UCSD-AML1 (cell line): Measurements from ENCODE around the gene COL6A3.
"Not testable (repeated sequence)": the region's sequence is repeated elsewhere in the genome, so short reads cannot be mapped to it uniquely, and the experiment has no call there.

Source experiments
- DNase-seq: peaks from one replicate; lab custom pipeline; 2025; ENCODE audit not compliant: unreplicated experiment; lab: John Stamatoyannopoulos, UW

COL6A3 gene

GRCh38 chr2:237412988-237413776 is 782 bp downstream of the COL6A3 start:
- no peak for DNase-seq

DNA sequence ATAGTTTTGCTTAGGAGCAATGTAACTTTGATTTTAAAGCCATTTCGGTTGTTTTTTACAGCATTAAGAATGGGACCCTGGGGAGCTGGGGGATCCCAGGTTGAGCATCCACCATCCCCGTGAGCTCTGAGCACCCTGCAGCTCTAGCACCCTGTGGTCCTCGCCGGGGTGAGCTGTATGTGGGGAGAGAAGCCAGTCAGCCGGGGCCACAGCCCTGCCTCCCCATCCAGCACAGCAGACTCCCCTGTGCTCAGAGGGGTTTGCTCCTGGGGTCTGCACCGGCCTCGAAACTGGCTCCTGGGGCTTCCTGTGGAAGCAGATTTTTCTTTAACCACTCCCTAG is 1.3 kb downstream of the COL6A3 start:
- DNase-seq: no peak

DNA sequence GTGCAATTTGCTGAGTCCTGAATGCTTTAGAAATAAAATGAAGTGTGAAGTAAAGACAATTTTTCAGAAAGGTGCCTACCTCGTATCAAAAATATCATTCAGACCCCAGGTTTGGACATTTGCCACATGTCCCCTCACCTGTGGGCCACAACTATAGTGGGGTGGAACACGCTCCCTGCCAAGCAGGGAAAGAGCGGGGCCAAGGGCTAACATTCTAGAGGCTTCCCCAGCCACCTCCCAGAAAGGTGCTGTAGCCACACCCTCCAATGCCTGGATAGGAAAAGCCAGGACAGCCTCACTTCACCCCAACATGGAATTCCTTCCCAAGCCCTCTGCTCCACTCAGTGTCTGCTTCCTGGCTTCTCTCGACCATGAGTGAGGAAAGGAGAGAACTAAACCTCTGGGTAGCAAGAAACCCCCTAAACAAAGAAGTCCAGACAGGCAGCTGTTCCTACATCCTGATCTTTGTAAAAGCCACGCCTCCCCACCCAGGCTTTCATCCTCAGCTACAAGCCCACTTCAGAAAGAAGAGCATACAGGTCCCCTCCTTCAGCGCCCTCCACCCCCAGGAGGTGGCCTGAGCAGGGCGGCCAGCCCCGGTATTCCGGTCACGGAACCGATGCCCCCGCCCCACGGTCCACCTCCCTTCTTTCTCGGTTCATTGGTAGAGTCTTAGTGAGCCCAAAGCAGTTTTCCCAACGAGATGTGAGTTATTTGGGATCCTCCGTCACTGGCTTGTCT is 2.1 kb downstream of the COL6A3 start:
- no peak for DNase-seq

GRCh38 chr2:237411092-237411601 is 2.8 kb downstream of the COL6A3 start:
- DNase-seq: no peak

DNA sequence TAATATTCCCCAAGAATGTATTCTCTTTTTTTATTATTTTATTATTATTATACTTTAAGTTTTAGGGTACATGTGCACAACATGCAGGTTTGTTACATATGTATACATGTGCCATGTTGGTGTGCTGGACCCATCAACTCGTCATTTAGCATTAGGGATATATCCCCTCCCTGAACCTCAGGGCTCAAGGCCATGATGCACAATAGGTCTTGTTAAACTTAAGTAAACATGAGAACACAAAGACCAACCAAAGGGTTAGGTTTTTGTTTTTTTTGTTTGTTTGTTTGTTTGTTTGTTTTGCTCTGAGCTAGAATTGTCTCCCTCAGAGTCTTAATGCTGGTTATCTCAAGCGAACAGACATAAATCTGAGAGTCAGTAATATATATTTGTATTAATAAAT is 4.7 kb downstream of the COL6A3 start:
- DNase-seq: not testable (repeated sequence)

DNA sequence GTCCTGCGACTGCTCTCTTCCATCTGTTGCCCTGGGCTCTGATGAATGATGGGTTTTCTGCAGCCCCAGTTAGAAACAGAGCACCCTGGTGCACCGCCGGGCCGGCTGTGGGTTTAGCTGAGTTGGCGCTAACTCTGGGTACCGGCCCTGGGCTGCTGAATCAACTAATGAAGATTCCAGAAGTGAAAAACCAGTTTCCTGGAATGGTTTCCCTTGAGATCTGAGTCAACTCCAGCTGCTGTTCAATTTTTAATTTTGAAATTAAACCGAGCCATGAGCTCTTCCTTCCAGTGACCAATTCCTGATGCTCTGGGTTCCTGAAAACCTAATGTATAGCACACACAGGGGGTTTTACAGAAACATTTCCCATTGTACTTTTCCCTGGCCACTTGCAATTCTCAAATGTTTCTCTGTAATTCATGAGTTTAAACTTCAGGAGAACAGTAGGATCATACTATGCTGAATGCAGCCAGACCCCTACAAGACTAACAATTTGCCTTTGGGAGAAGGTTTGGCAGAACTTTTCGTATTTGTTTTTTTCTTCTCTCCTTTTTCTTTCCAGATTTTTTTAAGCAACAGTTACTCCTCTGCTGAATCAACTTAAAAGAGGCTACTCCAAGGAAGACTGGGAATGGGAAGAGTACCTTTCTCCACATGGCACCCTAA is 5.5 kb downstream of the COL6A3 start:
- DNase-seq: no peak

GRCh38 chr2:237407700-237408099 is 6.3 kb downstream of the COL6A3 start:
- DNase-seq: no peak

GRCh38 chr2:237406371-237406895 is 7.5 kb downstream of the COL6A3 start:
- no peak for DNase-seq

- DNase-seq: no peak
Observed at GRCh38 chr2:237405605-237406004, 8.4 kb downstream of the COL6A3 start.

- DNase-seq: no peak
Observed at GRCh38 chr2:237405006-237405559, 8.9 kb downstream of the COL6A3 start.

GRCh38 chr2:237404413-237404812 is 9.6 kb downstream of the COL6A3 start:
- no peak for DNase-seq

DNA sequence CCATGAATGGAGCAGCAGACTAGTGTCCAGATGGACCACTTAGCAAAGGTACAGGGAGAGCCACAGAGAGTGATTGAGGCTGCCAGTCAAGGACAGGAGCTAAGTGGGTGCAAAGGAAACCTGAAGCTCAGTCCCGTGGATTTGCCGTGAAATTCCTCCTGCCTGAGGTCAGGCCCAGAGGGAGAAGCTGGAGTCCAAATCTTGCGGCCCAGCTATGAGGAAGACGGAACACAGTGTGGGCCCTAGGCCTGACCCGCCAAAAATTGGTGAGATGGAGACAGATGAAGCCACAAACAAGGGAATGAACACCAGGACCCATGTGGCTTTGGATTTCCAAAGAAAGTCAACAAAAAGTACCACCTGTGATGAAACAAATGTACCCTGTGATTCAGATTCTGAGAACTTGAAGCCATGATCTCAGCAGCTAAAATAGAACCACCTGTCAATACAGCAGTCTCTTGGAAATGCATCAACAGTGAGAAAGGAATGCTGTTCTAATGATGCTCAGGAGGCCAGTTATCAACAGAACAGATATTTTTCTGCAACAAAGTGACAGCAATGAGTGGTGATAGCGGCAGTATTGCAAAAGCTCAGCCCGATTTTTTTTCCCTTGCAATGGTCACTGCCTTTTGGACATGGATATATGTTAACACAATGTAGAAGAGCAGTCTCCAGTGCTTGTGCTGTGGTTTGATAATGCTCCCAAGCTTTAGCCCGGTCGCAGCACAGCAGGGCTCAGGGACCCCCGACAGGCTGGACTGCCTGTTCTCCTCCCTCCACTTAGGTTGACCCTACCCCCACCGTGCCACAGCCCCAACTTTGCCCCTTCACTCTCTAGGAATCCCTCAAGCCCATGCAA is 10.7 kb downstream of the COL6A3 start:
- no peak for DNase-seq

DNA sequence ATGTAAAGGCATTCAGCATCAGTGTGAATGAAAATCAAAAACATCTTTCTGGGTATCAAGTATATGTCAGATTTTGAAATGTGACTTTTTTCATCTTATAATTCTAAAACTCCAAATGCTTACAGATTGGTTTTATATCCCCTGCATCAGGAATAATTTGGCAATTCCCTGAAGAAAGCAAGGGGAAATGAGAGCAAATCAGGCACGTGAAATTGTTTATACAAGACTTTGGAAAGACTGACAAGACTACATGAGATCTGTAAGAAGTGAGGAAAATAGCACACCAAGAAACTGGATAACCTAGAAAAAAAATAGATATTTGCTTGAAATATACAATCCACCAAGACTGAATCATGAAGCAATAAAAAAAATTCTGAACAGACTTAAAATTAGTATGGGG is 13.8 kb downstream of the COL6A3 start:
- DNase-seq: no peak

DNA sequence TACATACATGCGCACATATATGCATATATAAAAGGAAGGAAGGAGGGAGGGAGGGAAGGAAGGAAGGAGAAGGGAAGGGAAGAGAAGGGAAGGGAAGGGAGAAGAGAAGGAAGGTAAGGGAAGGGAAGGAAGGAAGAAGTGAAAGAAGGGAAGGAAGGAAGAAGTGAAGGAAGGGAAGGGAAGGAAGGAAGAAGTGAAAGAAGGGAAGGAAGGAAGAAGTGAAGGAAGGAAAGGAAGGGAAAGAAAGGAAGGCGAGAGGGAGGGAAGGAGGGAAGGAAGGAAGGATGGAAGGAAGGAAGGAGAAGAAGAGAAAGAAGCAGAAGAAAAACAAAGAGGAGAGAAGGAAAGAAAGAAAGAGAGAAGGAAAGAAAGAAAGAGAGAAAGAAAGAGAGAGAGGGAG is 16.9 kb downstream of the COL6A3 start:
- no peak for DNase-seq

DNA sequence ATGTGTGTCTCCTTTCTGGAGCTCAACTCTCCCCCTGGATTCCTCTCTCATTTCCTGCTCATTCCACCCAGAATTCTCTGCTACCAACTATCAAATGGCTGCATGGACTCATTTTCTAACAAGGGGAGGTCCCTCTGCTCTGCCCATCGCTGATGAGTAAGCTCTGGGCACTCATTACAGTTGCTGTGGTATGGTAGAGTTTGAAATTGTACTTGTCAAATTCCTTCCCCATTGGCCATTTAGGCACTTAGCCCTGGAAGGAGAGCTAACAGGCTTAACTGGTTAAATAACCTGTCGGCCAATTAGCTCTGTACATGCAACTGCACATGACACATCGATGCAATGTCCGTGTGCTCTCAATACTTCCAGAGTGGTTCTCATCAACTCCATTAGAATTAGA is 20.4 kb downstream of the COL6A3 start:
- no peak for DNase-seq

DNA sequence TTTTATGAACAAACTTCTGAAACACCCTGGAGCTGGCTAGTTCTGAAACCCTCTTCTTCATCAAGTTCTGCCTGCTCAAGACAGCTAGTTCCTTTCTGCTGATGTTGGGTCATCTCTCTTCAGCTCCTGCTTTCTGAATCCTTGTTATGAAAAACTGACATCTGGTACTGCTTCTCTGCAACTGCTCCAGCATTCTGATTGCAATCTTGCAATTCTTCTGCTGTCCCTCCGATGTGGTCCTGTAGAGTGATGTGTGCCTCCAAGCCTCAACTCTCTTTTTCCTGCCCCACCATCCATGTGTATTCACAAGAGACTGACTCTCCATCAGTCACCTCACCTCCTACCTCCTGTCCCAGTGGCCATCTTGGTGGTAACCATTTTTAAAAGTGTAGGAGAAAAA is 21.8 kb downstream of the COL6A3 start:
- DNase-seq: no peak

- no peak for DNase-seq
Observed at GRCh38 chr2:237391140-237391539, 22.8 kb downstream of the COL6A3 start.

DNA sequence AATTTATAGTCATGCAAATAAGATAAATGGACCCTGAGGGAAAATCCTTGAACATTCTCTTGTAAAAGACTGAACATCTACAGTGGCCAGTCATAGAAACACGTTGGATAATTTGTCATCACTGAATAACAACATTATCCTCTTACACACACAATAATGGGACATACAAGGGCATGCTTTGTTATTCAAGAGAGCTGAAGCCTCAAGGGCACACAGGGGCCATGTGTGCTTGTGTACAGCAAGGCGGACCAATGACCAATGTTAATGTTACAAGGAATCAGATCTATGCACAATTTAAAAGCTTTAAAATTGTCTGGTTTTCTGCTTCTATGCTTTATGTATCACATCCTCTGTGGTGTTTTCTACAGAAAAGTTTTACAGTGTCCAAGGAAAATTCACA is 23.7 kb downstream of the COL6A3 start:
- no peak for DNase-seq

GRCh38 chr2:237389831-237390230 is 24.1 kb downstream of the COL6A3 start:
- no peak for DNase-seq

GRCh38 chr2:237388036-237388435 is 25.9 kb downstream of the COL6A3 start:
- no peak for DNase-seq

DNA sequence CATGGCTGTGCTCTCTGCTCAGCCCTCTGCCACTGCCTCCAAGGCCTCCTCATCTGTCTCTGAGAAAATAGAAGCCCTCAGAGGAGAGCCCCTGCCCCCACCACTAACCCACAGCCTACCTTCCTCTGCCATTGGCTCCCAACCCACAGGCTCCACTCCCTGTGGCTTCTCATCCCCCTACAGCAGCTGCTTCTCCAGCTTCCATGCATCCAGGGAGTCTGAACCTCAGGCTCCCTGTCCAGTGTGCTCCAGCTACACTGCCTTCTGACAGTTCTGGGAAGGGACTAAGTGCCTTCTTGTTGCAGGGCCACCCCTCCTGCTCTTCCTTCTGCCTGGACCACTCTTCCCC is 29.3 kb downstream of the COL6A3 start:
- DNase-seq: no peak
